ENCODE measurements around the gene SCFD2. TPM values are rescaled to one million over a fixed set of nuclear protein-coding genes. Genes with fewer than 3 reads are reported as not detected.

SCFD2 gene
- polyA plus RNA-seq, 2 of the 4 experiments (the other 2 are of a cell fraction): 7.6 to 10.8 TPM

DNA sequence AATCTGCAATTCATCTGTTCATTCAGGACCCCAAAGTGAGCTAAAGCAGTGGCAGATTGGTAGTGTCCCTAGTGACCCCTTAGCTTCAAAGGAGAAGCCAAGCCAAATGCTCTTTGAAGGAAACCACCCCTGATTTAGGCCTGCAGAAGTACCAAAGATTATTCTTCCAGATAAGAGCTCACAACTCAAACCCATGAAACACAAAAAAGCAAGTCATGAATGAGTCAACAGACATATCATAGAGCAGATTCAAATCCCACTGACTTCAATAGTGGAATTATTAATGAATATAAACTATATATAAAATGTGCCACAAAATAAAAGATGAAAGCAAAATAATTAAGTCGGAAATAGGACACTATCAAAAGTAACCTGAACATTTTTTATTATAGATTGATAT, 197.6 kb downstream of the SCFD2 start:
- 88% methylated on average over 1 of the region's 1 CpG for WGBS (ENCODE audit: missing lambda C conversion rate)
- H3K9me3 ChIP-seq: no peaks in the 10 kb centered on the region
- H3K27ac ChIP-seq: no peak overlapping the region
- no peak overlapping the region for H3K4me3 ChIP-seq
- DNase-seq (ENCODE audit: low read depth in 1 of 2, low spot score in 1 of 2): no peak
- CTCF ChIA-PET: no interaction called here
- H3K4me2 ChIP-seq: no peak overlapping the region
- FAIRE-seq: no peak
- H3K4me1 ChIP-seq: no peaks in the 10 kb centered on the region
- POLR2A ChIA-PET: no interaction called here
- no peak for ATAC-seq
- TF ChIP-seq, protein P1, sequence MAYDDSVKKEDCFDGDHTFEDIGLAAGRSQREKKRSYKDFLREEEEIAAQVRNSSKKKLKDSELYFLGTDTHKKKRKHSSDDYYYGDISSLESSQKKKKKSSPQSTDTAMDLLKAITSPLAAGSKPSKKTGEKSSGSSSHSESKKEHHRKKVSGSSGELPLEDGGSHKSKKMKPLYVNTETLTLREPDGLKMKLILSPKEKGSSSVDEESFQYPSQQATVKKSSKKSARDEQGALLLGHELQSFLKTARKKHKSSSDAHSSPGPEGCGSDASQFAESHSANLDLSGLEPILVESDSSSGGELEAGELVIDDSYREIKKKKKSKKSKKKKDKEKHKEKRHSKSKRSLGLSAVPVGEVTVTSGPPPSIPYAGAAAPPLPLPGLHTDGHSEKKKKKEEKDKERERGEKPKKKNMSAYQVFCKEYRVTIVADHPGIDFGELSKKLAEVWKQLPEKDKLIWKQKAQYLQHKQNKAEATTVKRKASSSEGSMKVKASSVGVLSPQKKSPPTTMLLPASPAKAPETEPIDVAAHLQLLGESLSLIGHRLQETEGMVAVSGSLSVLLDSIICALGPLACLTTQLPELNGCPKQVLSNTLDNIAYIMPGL (CRISPR knock-in tag; IDR thresholded peaks at IDR 0.05; ENCODE audit: borderline replicate concordance): no peak
- no peak for TF ChIP-seq RCOR1 (IDR thresholded peaks at IDR 0.05; ENCODE audit: low read depth, low read length)
- TF ChIP-seq, protein P2, sequence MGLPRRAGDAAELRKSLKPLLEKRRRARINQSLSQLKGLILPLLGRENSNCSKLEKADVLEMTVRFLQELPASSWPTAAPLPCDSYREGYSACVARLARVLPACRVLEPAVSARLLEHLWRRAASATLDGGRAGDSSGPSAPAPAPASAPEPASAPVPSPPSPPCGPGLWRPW (IDR thresholded peaks at IDR 0.05): no peak
- no peak for TF ChIP-seq MAFK (IDR thresholded peaks at IDR 0.05; ENCODE audit: partially characterized antibody)
- no peak for TF ChIP-seq BHLHE40 (IDR thresholded peaks at IDR 0.05; ENCODE audit: low read depth, low read length)
- no peak for TF ChIP-seq ELK1 (IDR thresholded peaks at IDR 0.05; ENCODE audit: low read depth, low read length)
- TF ChIP-seq FOSB (CRISPR knock-in tag; IDR thresholded peaks at IDR 0.05): no peak
- TF ChIP-seq HDAC2 (IDR thresholded peaks at IDR 0.05): no peak
- no peak for TF ChIP-seq RFX5 (IDR thresholded peaks at IDR 0.05)
- TF ChIP-seq ZNF302 (CRISPR knock-in tag; IDR thresholded peaks at IDR 0.05): no peak
- no peak for TF ChIP-seq CHD4 (IDR thresholded peaks at IDR 0.05; ENCODE audit: borderline replicate concordance)
- no peak for TF ChIP-seq KDM5A (IDR thresholded peaks at IDR 0.05)
- TF ChIP-seq RAD21 (conservative IDR thresholded peaks at IDR 0.05 in 1 of 2, IDR thresholded peaks at IDR 0.05 in 1 of 2): no peak
- no peak for TF ChIP-seq FOSL2 (IDR thresholded peaks at IDR 0.05)
- TF ChIP-seq FOSL2 (CRISPR knock-in tag; IDR thresholded peaks at IDR 0.05): no peak
- TF ChIP-seq TP53 (CRISPR knock-in tag; IDR thresholded peaks at IDR 0.05): no peak
- no peak for TF ChIP-seq ZC3H11A (IDR thresholded peaks at IDR 0.05)
- TF ChIP-seq POLR2A (IDR thresholded peaks at IDR 0.05; ENCODE audit: low read length): no peak
- TF ChIP-seq POLR2AphosphoS2 (conservative IDR thresholded peaks at IDR 0.05; ENCODE audit: low read length): no peak

GRCh38 chr4:53162969-53163368, 202.9 kb downstream of the SCFD2 start:
- WGBS (ENCODE audit: missing lambda C conversion rate): 94% methylated on average over 2 of the region's 2 CpGs
- CTCF ChIA-PET: no interaction called here

More at GRCh38 chr4:53162969-53163368, 202.9 kb downstream of the SCFD2 start:
- no peak overlapping the region for H3K4me2 ChIP-seq
- ATAC-seq (no peak), DNase-seq (ENCODE audit: low read depth in 1 of 2, low spot score in 1 of 2) (no peak), FAIRE-seq (no peak)
- no peak overlapping the region for H3K27ac ChIP-seq
- TF ChIP-seq PHF8 (IDR thresholded peaks at IDR 0.05; ENCODE audit: borderline replicate concordance, low read depth) (no peak), CEBPB (IDR thresholded peaks at IDR 0.05) (no peak), FOSB (CRISPR knock-in tag; IDR thresholded peaks at IDR 0.05) (no peak), ZC3H11A (IDR thresholded peaks at IDR 0.05) (no peak), CBX8 (IDR thresholded peaks at IDR 0.05) (no peak), NFE2L2 (conservative IDR thresholded peaks at IDR 0.05; ENCODE audit: low read length) (no peak), NR3C1 (IDR thresholded peaks at IDR 0.05) (no peak), MAFK (IDR thresholded peaks at IDR 0.05; ENCODE audit: partially characterized antibody) (no peak), FOXS1 (CRISPR knock-in tag; IDR thresholded peaks at IDR 0.05) (no peak), RARB (CRISPR knock-in tag; IDR thresholded peaks at IDR 0.05) (no peak), TFCP2L1 (CRISPR knock-in tag; IDR thresholded peaks at IDR 0.05) (no peak), SREBF2 (IDR thresholded peaks at IDR 0.05) (no peak)
- TF ChIP-seq, protein P3, sequence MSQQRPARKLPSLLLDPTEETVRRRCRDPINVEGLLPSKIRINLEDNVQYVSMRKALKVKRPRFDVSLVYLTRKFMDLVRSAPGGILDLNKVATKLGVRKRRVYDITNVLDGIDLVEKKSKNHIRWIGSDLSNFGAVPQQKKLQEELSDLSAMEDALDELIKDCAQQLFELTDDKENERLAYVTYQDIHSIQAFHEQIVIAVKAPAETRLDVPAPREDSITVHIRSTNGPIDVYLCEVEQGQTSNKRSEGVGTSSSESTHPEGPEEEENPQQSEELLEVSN (IDR thresholded peaks at IDR 0.05; ENCODE audit: borderline replicate concordance, low read depth): no peak
- no peak overlapping the region for H3K4me3 ChIP-seq
- H3K4me1 ChIP-seq: no peaks in the 10 kb centered on the region
- POLR2A ChIA-PET: no interaction called here
- H3K9me3 ChIP-seq: no peaks in the 10 kb centered on the region
